SK-N-MC (cell line): Measurements from ENCODE around the gene ZG16B.

ENCODE experiments used
- DNase-seq: peaks from one replicate; pipeline ENCODE4 v3.0.0-alpha.2; 2011; ENCODE audit warnings: low read depth, low spot score
- H3K27ac ChIP-seq: fragments of 200-600 bp; sonication (generic); 2 replicates; pipeline ENCODE4 v1.5.1; 2016; ENCODE audit warnings: mixed run types
- H3K36me3 ChIP-seq: fragments of 200-600 bp; sonication (generic); 2 replicates; pipeline ENCODE4 v1.6.1; 2017; ENCODE audit warnings: antibody characterized with exemption, low read length, mixed read lengths; ENCODE audit not compliant: insufficient read depth
- H3K4me3 ChIP-seq: fragments of 200-600 bp; sonication (generic); 2 replicates; pipeline ENCODE4 v1.5.1; 2016
- H3K9ac ChIP-seq: fragments of 200-600 bp; sonication (generic); 2 replicates; pipeline ENCODE4 v1.8.0; 2017; ENCODE audit warnings: mixed run types, mixed read lengths; ENCODE audit not compliant: insufficient read length
- H3K9me3 ChIP-seq: fragments of 200-600 bp; sonication (generic); 2 replicates; pipeline ENCODE4 v1.6.1; 2017; ENCODE audit warnings: low read depth, mild to moderate bottlenecking, antibody characterized with exemption, low read length, moderate library complexity, mixed read lengths
- EZH2 ChIP-seq: fragments of 200-600 bp; sonication (generic); IDR thresholded peaks from one replicate; pipeline ENCODE4 v1.6.1; 2017; ENCODE audit warnings: antibody characterized with exemption
- FOXP2 ChIP-seq: optimal IDR thresholded peaks from 2 replicates; pipeline ENCODE3; 2011; ENCODE audit warnings: mild to moderate bottlenecking, moderate library complexity; ENCODE audit not compliant: insufficient read depth; ENCODE audit errors: extremely low read length, control extremely low read depth
- POLR2AphosphoS5 ChIP-seq: IDR thresholded peaks from 2 replicates; pipeline ENCODE4 v1.6.1; 2012; ENCODE audit warnings: mild to moderate bottlenecking, low read depth, low read length, borderline replicate concordance

Gene ZG16B

GRCh38 chr16:2799859-2800226 lies 30.3 kb upstream of the ZG16B start:
- Histone ChIP-seq H3K4me3 (no peak overlapping the region), H3K9me3 (no peaks in the 10 kb centered on the region), H3K9ac (no peak overlapping the region), H3K27ac (no peak overlapping the region), H3K36me3 (no peaks in the 10 kb centered on the region)
- DNase-seq: no peak
- TF ChIP-seq FOXP2: no peak
- no peak for TF ChIP-seq EZH2
- no peak for TF ChIP-seq POLR2AphosphoS5

- no peak overlapping the region for H3K4me3 ChIP-seq
- H3K9me3 ChIP-seq: no peaks in the 10 kb centered on the region
- no peaks in the 10 kb centered on the region for H3K36me3 ChIP-seq
- H3K9ac ChIP-seq: no peak overlapping the region
- no peak for DNase-seq
- H3K27ac ChIP-seq: no peak overlapping the region
- TF ChIP-seq EZH2 (no peak), FOXP2 (no peak)
Measured at GRCh38 chr16:2803545-2804195, 26.4 kb upstream of the ZG16B start.

- Histone ChIP-seq H3K9me3 (no peaks in the 10 kb centered on the region), H3K4me3 (no peak overlapping the region), H3K9ac (no peak overlapping the region), H3K27ac (no peak overlapping the region), H3K36me3 (no peaks in the 10 kb centered on the region)
- TF ChIP-seq FOXP2 (no peak), POLR2AphosphoS5 (no peak), EZH2 (no peak)
- DNase-seq: no peak
Measured at GRCh38 chr16:2804728-2805127, 25.4 kb upstream of the ZG16B start.

DNA sequence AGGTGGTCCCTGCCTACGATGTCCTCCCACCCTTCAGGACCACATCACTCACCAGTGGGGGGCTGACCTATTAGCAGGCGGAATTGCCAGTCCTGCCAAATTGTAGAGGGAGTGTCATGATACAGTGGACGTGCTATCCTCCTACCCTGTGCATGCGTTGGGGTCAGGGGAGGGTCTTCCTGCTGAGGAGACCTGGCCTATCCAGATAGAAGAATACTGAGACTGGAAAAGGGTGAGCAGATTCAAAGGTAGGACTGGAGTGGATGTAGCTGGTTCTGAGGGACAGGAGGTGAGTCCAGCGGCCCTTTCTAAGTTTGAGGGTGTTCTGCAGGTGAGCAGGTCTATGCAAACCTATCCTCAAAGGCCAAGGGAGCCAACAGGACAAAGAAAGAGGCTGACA lies 23.8 kb upstream of the ZG16B start:
- Histone ChIP-seq H3K4me3 (no peak overlapping the region), H3K27ac (no peak overlapping the region), H3K9me3 (no peaks in the 10 kb centered on the region), H3K36me3 (no peaks in the 10 kb centered on the region), H3K9ac (no peak overlapping the region)
- TF ChIP-seq FOXP2 (no peak), EZH2 (no peak), POLR2AphosphoS5 (no peak)
- no peak for DNase-seq

DNA sequence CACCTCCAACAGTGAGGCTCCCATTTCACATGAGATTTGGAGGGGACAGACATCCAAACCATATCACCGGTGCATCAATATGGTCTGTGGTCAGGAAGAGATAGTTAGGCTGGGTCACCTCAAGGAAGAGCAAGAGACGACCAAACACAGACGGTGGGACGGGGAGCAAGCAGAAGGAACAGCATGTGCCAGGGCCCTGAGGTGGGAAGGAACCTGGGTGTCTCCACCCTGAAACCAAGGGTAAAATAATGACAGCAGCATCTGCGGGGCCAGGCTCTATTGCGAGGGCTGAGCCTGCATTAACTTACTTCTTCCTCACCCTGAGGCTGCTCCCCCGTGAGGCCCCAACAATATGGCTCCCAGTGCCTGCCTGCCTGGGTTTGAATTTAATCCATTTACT lies 21.9 kb upstream of the ZG16B start:
- H3K36me3 ChIP-seq: no peaks in the 10 kb centered on the region
- no peak overlapping the region for H3K27ac ChIP-seq
- H3K9me3 ChIP-seq: no peaks in the 10 kb centered on the region
- no peak for DNase-seq
- no peak overlapping the region for H3K9ac ChIP-seq
- no peak overlapping the region for H3K4me3 ChIP-seq
- TF ChIP-seq FOXP2: no peak
- TF ChIP-seq POLR2AphosphoS5: no peak
- TF ChIP-seq EZH2: no peak

- TF ChIP-seq EZH2: no peak
- TF ChIP-seq POLR2AphosphoS5: no peak
- no peak for TF ChIP-seq FOXP2
- DNase-seq: no peak
- no peak overlapping the region for H3K9ac ChIP-seq
Measured at GRCh38 chr16:2809149-2809760, 20.8 kb upstream of the ZG16B start.

GRCh38 chr16:2810651-2811050 lies 19.5 kb upstream of the ZG16B start:
- no peak overlapping the region for H3K27ac ChIP-seq
- no peaks in the 10 kb centered on the region for H3K9me3 ChIP-seq
- DNase-seq: no peak
- no peaks in the 10 kb centered on the region for H3K36me3 ChIP-seq
- H3K9ac ChIP-seq: no peak overlapping the region
- TF ChIP-seq FOXP2 (no peak), POLR2AphosphoS5 (no peak), EZH2 (no peak)
- H3K4me3 ChIP-seq: no peak overlapping the region

More at GRCh38 chr16:2809149-2809760, 20.8 kb upstream of the ZG16B start:
- Histone ChIP-seq H3K4me3 (no peak overlapping the region), H3K27ac (no peak overlapping the region), H3K36me3 (no peaks in the 10 kb centered on the region), H3K9me3 (no peaks in the 10 kb centered on the region)

- no peak overlapping the region for H3K27ac ChIP-seq
- DNase-seq: no peak
- TF ChIP-seq POLR2AphosphoS5 (no peak), FOXP2 (no peak), EZH2 (no peak)
- H3K9ac ChIP-seq: no peak overlapping the region
- no peaks in the 10 kb centered on the region for H3K9me3 ChIP-seq
- H3K36me3 ChIP-seq: no peaks in the 10 kb centered on the region
- no peak overlapping the region for H3K4me3 ChIP-seq
Measured at GRCh38 chr16:2811703-2812471, 18.2 kb upstream of the ZG16B start.

DNA sequence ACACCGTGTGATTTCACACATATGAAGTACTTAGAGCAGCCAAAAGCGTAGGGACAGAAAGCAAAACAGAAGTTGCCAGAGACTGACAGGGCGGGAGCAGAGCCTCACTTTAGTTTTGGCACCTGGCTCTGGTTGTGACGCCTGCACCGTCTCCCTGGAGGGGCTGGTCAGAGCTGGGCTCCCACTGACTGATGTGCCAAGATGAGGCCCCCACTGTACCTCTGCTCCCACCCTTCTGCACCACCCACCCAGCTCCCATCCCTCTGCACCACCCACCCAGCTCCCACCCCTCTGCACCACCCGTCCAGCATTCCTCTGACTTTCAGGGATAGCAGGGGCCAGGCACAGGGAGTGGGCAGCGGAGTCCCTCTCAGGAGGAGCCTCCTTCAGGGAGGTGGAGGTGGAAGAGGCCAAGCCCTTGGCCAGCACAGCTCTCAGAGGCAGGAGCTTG lies 16.3 kb upstream of the ZG16B start:
- DNase-seq: no peak
- no peaks in the 10 kb centered on the region for H3K9me3 ChIP-seq
- H3K27ac ChIP-seq: no peak overlapping the region
- H3K9ac ChIP-seq: no peak overlapping the region
- TF ChIP-seq POLR2AphosphoS5 (no peak), EZH2 (no peak), FOXP2 (no peak)
- H3K4me3 ChIP-seq: no peak overlapping the region
- H3K36me3 ChIP-seq: no peaks in the 10 kb centered on the region
